HL-60 (cell line): Measurements from ENCODE around the gene OR13C4.

Experiments used
- CTCF ChIP-seq: IDR thresholded peaks from one replicate; pipeline ENCODE4 v1.5.1; 2011; ENCODE audit warnings: low read length, control low read depth, inconsistent platforms; ENCODE audit not compliant: insufficient read depth
- POLR2AphosphoS5 ChIP-seq: IDR thresholded peaks from 2 replicates; pipeline ENCODE4 v1.6.1; 2012; ENCODE audit warnings: low read depth
- REST ChIP-seq: IDR thresholded peaks from 2 replicates; pipeline ENCODE4 v1.6.1; 2012; ENCODE audit warnings: low read depth; ENCODE audit not compliant: insufficient replicate concordance

GRCh38 chr9:104503963-104504362, 23.0 kb downstream of the OR13C4 start, which contains the start of gene OR13F1:
- TF ChIP-seq POLR2AphosphoS5 (no peak), CTCF (no peak), REST (no peak)
